GM18870 (cell line): Measurements from ENCODE around the gene TM4SF5.

Experiments used
- ATAC-seq: cut with Tn5 transposase; IDR thresholded peaks from one replicate; pipeline ENCODE4 v1.9.1; 2021; ENCODE audit warnings: moderate library complexity; ENCODE audit not compliant: unreplicated experiment

TM4SF5 gene

GRCh38 chr17:4823373-4824089 lies 51.8 kb downstream of the TM4SF5 start:
- ATAC-seq: no peak

- ATAC-seq: no peak
Measured at GRCh38 chr17:4827399-4827798, 55.7 kb downstream of the TM4SF5 start.

- peak; percentile 10 for ATAC-seq
Measured at GRCh38 chr17:4832829-4833177, 61.1 kb downstream of the TM4SF5 start.
